ENCODE results near the gene CARD19. TPM values are rescaled to one million over a fixed set of nuclear protein-coding genes. Genes with fewer than 3 reads are reported as not detected.

Gene CARD19
- total and polyA plus RNA-seq, 2 donors (not counting 1 experiment from before 2014, with no cell fraction given): 31.9 to 63.4 TPM

DNA sequence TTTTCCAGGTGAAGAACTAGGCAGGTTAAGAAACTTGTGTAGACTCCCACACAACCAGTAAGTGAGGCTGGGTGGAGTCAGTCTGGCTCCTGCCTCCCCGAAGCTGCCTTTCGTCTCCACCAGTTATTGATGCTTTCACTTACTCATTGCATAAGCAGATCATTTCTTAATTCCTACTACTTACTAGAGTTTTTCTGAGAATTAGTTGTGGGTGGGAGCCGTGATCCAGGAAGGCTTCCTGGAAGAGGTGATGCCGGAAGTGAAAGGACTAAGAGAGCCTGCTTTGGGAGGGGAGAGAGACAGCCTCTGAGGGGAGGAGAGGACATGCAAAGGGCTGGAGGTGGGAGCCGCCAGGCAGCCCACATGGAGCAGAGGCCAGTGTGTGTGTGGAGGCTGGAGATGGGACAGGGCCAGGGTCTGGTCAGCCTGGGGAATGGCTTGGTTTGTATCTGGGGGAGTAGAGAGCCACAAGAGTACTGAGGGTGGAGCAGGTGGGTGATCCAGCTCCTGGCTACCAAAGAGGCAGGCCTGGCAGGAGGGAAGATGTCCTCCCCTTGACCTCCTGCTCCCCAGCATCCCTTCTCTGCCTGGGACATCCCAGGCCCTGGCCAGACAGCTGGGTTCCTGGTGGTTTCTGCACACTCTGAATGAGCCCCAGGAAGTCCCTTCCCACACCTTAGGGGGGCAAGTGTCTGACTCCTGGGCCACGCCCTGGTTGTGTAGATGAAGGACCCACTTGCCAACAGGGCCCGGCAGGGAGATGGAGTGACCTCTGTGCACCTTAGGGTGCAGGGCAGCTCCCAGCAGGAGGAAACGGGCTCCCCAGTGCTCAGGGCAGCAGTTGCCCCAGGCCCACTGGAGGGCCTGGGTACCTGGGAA lies 12.2 kb upstream of the CARD19 start:
- no peak overlapping the region for H3K4me2 ChIP-seq (replicated peaks; ENCODE audit: low read depth, low read length, poor library complexity, severe bottlenecking)
- POLR2A ChIA-PET: no interaction called here
- no peak overlapping the region for H3K27ac ChIP-seq (ENCODE audit: low read length in 2 of 2)
- H3K27me3 Mint-ChIP-seq: no peaks in the 10 kb centered on the region
- ATAC-seq (ENCODE audit: low read depth): no peak
- H3K9me3 Mint-ChIP-seq (ENCODE audit: insufficient read depth): no peaks in the 10 kb centered on the region
- no peak overlapping the region for H3K4me3 ChIP-seq (ENCODE audit: control extremely low read depth in 1 of 5, extremely low read depth in 1 of 5, insufficient read depth in 1 of 5, low read depth in 2 of 5, low read length in 4 of 5)
- 86% methylated on average over 5 of the region's 8 CpGs for WGBS (ENCODE audit: insufficient coverage)
- H3K9me3 ChIP-seq (ENCODE audit: control extremely low read depth in 1 of 3, control insufficient read depth in 2 of 3, insufficient read depth in 1 of 3, low read length in 2 of 3): peaks cover 0 to 12% (median 0%) of the 10 kb centered on the region in 3 donors
- H3K9ac ChIP-seq (ENCODE audit: low read length): no peak overlapping the region
- intact Hi-C loops (cut with micrococcal nuclease): no loop called here
- DNase-seq: no peak
- no peaks in the 10 kb centered on the region for H3K4me1 Mint-ChIP-seq
- CTCF ChIA-PET: interaction anchor here (1.4 kb wide), 1 partner anchor 25 kb away, joined by 3 read pairs; no protein-coding TSS in a partner anchor
- H3K4me3 Mint-ChIP-seq: no peak overlapping the region
- peaks cover 9 to 73% of the 10 kb centered on the region in 2 experiments for H3K36me3 ChIP-seq (replicated peaks in 1 of 2; ENCODE audit: control extremely low read depth in 1 of 2, control insufficient read depth in 1 of 2, extremely low read depth in 1 of 2, insufficient read depth in 2 of 2, low read length in 1 of 2)
- peak overlapping the region; percentile 26 for H3K27ac Mint-ChIP-seq
- no peaks in the 10 kb centered on the region for H3K27me3 ChIP-seq (replicated peaks in 1 of 4; ENCODE audit: control extremely low read depth in 1 of 4, control insufficient read depth in 3 of 4, insufficient read depth in 4 of 4, low read length in 3 of 4)
- no peak overlapping the region for H2AFZ ChIP-seq (ENCODE audit: insufficient read depth, low read depth, low read length, poor library complexity, severe bottlenecking)
- no peaks in the 10 kb centered on the region for H3K4me1 ChIP-seq (ENCODE audit: control insufficient read depth in 2 of 2, insufficient read depth in 2 of 2, low read length in 2 of 2)
- no peaks in the 10 kb centered on the region for H3K79me2 ChIP-seq (ENCODE audit: control insufficient read depth, insufficient read depth, low read length)
- no peak for TF ChIP-seq EZH2 (IDR thresholded peaks at IDR 0.05; ENCODE audit: borderline replicate concordance, insufficient read depth, low read depth, low read length, poor library complexity, severe bottlenecking)
- TF ChIP-seq CTCF (IDR thresholded peaks at IDR 0.05): no peak
- no peaks in the 10 kb centered on the region for H4K20me1 ChIP-seq (ENCODE audit: control insufficient read depth, insufficient read depth, low read length, poor library complexity, severe bottlenecking)

- Histone ChIP-seq H3K4me1 (ENCODE audit: control insufficient read depth in 2 of 2, insufficient read depth in 2 of 2, low read length in 2 of 2) (no peaks in the 10 kb centered on the region), H3K36me3 (replicated peaks in 1 of 2; ENCODE audit: control extremely low read depth in 1 of 2, control insufficient read depth in 1 of 2, extremely low read depth in 1 of 2, insufficient read depth in 2 of 2, low read length in 1 of 2) (peaks cover 9 to 67% of the 10 kb centered on the region in 2 experiments), H3K9me3 (ENCODE audit: control extremely low read depth in 1 of 3, control insufficient read depth in 2 of 3, insufficient read depth in 1 of 3, low read length in 2 of 3) (peaks cover 0 to 12% (median 0%) of the 10 kb centered on the region in 3 donors), H4K20me1 (ENCODE audit: control insufficient read depth, insufficient read depth, low read length, poor library complexity, severe bottlenecking) (no peaks in the 10 kb centered on the region), H3K27me3 (replicated peaks in 1 of 4; ENCODE audit: control extremely low read depth in 1 of 4, control insufficient read depth in 3 of 4, insufficient read depth in 4 of 4, low read length in 3 of 4) (no peaks in the 10 kb centered on the region), H3K4me3 (ENCODE audit: control extremely low read depth in 1 of 5, extremely low read depth in 1 of 5, insufficient read depth in 1 of 5, low read depth in 2 of 5, low read length in 4 of 5) (no peak overlapping the region), H2AFZ (ENCODE audit: insufficient read depth, low read depth, low read length, poor library complexity, severe bottlenecking) (no peak overlapping the region), H3K79me2 (ENCODE audit: control insufficient read depth, insufficient read depth, low read length) (no peaks in the 10 kb centered on the region), H3K27ac (ENCODE audit: low read length in 2 of 2) (no peak overlapping the region), H3K9ac (ENCODE audit: low read length) (no peak overlapping the region), H3K4me2 (replicated peaks; ENCODE audit: low read depth, low read length, poor library complexity, severe bottlenecking) (no peak overlapping the region)
- DNase-seq (no peak), ATAC-seq (ENCODE audit: low read depth) (no peak)
- no peaks in the 10 kb centered on the region for H3K27me3 Mint-ChIP-seq
- intact Hi-C loops (cut with micrococcal nuclease): no loop called here
- TF ChIP-seq CTCF (IDR thresholded peaks at IDR 0.05) (no peak), EZH2 (IDR thresholded peaks at IDR 0.05; ENCODE audit: borderline replicate concordance, insufficient read depth, low read depth, low read length, poor library complexity, severe bottlenecking) (no peak)
- no peaks in the 10 kb centered on the region for H3K9me3 Mint-ChIP-seq (ENCODE audit: insufficient read depth)
- no peaks in the 10 kb centered on the region for H3K4me1 Mint-ChIP-seq
- CTCF ChIA-PET: interaction anchor here (1.4 kb wide), 1 partner anchor 25 kb away, joined by 3 read pairs; no protein-coding TSS in a partner anchor
- no peak overlapping the region for H3K4me3 Mint-ChIP-seq
- POLR2A ChIA-PET: no interaction called here
- WGBS (ENCODE audit: insufficient coverage): 100% methylated on average over 6 of the region's 6 CpGs
- no peak overlapping the region for H3K27ac Mint-ChIP-seq
These were observed 11.5 kb upstream of the CARD19 start for GRCh38 chr9:93084471-93084881.
